Measurements from ENCODE around the gene TCP11L1.

DNA sequence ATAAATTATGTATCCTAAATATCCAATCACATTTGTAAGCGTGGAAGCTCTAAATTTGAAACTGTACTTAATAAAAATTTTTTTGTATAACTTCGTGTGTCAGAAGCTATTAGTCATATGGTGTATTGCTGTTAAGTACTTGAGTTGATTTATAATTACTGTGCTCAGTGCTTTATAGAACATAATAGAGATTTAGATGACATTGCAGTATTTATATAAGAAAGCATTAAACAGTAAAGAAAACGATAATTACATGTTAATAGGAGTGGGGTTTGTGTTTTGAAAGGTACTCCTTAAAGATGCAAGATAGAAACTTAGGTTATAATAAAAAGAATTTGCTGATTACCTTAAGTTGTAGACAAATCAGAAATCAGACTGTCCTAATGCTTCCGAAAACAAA lies 5.9 kb upstream of the TCP11L1 start:
- TF ChIP-seq, protein P1, sequence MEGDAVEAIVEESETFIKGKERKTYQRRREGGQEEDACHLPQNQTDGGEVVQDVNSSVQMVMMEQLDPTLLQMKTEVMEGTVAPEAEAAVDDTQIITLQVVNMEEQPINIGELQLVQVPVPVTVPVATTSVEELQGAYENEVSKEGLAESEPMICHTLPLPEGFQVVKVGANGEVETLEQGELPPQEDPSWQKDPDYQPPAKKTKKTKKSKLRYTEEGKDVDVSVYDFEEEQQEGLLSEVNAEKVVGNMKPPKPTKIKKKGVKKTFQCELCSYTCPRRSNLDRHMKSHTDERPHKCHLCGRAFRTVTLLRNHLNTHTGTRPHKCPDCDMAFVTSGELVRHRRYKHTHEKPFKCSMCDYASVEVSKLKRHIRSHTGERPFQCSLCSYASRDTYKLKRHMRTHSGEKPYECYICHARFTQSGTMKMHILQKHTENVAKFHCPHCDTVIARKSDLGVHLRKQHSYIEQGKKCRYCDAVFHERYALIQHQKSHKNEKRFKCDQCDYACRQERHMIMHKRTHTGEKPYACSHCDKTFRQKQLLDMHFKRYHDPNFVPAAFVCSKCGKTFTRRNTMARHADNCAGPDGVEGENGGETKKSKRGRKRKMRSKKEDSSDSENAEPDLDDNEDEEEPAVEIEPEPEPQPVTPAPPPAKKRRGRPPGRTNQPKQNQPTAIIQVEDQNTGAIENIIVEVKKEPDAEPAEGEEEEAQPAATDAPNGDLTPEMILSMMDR (IDR thresholded peaks at IDR 0.05 in 4 of 5, conservative IDR thresholded peaks at IDR 0.05 in 1 of 5): no peak
- no peak for TF ChIP-seq POLR2A (IDR thresholded peaks at IDR 0.05)
